ENCODE measurements around the gene WFDC1.
"Not testable (repeated sequence)": the region's sequence is repeated elsewhere in the genome, so short reads cannot be mapped to it uniquely, and the experiment has no call there.

The WFDC1 gene

DNA sequence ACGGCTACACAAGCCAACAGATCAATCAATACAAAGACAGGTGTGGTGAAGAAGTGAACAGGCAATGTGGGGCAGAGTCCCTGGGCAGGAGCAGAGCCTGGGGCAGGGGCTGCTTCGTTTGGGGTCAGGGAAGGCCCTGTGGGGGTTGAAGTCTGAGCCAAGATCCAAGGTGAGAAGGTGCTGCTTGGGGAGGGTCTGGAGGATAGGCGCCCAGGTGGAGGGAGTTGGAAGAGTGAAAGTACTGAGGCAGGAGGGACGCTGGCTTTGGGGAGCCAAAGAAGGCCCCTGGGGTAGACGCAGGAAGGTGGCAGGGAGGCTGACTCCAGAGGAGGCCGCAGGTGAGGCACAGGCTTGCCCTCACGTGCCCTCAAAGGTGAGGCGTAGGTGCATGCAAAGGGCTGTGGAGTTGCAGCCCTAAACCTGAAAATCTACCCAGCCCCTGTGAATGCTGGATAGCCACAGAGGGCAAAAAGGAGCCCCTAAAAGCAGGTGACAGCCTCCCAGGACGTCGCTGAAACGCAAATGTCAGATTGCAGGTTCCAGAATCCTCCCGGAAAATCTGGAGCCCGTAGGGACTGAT lies 33.3 kb downstream of the WFDC1 start:
- DNase-seq (ENCODE audit: low spot score) = no peak

DNA sequence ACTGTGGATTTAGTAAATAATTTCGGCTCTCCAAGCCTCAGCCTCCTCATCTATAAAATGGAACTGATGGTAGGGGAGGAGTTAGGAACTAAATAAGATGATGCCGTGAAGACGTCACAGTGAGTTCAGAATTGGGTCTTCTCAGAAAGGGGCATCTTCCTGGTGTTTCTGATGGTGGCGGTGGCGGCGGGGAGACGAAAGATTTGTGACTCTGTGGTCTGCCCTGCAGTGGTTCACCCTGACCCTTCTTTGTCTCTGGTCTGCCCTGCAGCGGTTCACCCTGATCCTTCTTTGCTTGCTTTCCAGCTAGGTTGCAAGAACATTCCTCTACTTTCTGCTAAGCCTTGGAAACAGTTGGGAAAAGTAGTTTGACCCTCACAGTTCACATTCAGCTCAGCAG lies 34.3 kb downstream of the WFDC1 start:
- no peak for DNase-seq (ENCODE audit: low spot score)

DNA sequence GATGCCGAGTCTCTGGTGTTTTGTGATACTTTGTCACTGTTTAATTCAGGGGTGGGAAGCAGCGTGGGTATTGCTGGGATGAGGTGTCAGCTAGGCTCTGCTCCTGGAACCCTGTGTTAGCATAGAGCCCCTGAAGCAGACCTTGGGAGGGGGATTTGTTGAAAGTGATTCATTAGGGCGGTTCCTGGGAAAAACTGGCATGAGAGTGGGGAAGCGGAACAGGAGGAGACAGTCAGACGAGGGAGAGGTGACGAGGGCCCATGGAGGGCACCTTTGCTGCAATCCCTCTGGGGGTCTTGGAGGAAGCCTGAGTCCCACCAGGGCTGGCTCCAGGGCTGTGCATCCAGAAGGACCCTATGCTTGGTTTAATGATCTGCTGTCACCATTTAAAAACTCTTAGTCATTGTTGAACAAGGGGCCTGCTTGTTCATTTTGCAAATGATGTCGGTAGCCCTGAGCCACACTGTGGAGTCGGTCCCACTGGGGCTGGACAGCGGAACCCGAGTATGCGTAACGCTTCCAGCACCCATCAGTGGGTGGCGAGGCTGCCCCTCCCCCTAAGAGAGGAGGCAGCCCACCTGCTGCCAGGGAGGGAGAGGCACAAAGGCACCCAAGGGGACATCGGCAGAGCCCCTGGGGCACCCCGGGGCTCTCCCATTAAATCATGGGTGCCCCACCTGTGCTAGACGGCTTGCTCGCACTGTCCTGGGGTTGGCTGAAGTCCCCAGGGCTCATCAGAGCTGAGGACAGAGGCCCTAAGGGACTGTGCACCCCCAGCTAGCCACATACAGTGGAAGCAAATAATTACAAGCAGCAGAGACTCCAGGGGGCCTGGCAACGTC lies 35.4 kb downstream of the WFDC1 start:
- no peak for DNase-seq (ENCODE audit: low spot score)

DNA sequence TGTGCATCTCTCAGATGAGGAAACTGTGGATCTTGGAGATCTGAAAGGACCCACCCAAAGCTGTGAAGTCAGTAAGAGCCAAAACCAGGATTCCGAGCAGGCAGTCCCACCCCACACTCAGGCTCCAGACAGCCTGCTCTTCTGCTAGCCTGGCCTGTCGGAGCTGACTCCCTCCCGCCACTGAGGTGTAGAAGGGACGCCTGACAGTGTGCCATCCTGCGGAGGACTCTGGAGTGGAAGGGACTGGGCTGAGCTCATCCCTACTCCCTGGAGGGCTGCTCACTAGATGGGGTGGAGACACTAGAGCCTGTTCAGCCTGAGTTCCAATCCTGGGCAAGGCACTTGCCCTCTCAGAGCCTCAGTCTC lies 36.0 kb downstream of the WFDC1 start:
- DNase-seq (ENCODE audit: low spot score) = no peak

DNA sequence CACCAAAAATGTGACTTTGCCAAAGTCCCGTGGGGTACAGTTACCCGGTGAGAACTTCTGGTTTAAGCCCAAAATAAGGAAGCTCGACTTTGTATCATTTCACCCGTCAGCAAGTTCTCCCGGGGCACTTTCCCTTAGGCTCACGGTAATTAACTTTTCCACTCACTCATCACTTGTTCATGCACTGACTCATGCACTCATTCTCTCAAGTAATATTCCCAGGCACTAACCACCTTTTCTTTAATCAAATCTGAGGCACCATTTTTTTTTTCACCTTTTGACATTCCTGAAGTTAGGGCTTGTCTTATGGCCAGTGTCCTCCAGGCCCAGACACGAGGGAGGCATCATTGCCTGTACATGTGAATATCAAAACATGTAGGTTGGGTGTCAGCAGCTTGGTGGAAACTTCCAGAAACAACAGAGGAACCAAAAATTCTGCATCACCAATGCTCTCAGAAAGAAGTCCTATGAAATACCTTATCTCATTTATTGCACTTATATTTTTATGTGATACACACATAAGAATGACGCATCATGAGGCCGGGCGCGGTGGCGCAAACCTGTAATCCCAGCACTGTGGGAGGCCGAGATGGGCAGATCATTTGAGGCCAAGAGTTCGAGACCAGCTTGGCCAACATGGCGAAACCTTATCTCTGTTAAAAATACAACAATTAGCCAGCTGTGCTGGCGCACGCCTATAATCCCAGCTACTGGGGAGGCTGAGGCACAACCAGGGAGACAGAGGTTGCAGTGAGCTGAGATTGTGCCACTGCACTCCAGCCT lies 37.5 kb downstream of the WFDC1 start:
- no peak for DNase-seq (ENCODE audit: low spot score)

DNA sequence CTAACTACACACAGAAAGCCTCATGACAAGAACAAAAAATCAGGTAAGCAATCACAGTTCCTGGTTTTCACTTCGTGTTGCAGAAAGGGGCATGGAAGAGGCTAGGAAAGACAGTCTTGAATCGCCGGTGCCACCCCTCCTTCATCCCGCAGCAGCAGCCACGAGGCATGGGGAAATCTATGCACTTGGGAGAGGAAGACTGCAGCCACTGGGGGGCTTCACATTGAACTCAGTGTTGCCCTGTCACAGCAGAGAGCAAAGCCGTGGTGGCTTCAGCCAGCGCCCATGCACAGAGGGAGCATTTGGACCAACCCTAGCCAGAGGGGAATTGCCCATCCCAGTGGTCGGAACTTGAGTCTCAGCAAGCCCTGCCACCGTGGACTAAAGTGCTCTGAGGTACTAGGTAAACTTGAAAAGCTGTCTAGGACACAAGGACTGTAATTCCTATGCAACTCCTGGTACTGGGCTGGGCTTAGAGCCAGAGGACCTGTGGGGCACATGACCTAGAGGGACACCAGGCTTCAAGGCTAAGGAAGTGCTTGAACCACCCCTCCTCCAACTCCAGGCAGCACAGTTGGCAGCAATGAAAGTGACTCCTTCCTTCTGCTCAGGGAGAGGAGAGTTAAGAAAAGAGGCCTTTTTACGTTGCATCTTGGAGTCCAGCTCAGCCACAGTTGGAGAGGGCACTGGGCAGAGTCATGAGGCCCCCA lies 38.5 kb downstream of the WFDC1 start:
- DNase-seq (ENCODE audit: low spot score) = peak; percentile 25

DNA sequence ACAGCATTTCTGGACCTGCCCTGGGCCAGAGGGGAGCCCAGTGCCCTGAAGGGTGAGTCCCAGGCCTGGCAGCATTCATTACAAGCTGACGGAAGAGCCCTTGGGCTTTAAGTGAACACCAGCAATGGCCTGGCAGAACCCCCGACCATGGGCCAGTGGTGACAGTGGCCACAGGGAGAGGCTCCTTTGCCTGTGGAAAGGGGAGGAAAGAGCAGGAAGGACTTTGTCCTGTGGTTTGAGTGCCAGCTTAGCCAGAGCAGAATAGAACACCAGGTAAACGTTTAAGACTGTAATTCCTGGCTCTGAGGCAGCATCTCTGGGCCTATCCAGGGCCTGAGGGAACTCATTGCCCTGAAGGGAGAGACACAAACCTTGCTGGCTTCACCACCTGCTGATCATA lies 39.4 kb downstream of the WFDC1 start:
- no peak for DNase-seq (ENCODE audit: low spot score)

DNA sequence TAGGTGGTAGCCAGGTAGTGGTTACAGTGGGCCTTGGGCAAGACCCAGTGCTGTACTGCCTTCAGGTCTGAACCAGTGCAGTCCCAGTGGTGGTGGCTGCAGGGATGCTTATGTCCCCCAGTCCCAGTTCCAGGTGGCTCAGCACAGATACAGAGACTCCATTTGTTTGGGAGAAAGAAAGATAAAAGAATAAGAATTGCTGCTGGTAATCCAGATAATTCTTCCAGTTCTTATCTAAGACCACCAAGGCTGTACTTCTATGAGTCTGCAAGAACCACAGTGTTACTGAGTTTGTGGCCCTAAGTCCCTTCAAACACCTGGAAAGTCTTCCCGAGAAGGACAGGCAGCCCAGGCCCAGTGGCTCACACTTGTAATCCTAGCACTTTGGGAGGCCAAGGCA lies 39.8 kb downstream of the WFDC1 start:
- no peak for DNase-seq (ENCODE audit: low spot score)

DNA sequence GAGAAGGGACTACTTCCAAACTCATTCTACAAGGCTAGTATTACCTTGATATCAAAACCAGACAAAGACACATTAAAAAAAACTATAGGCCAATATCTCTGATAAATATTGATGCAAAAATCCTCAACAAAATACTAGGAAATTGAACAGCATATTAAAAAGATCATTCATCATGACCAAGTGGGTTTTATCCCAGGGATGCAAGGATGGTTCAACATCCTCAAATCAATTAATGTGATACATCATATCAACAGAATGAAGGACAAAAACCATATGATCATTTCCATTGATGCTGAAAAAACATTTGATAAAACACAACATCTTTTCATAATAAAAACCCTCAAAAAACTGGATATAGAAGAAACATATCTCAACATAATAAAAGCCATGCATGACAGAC lies 42.6 kb downstream of the WFDC1 start:
- not testable (repeated sequence) for DNase-seq (ENCODE audit: low spot score)

DNA sequence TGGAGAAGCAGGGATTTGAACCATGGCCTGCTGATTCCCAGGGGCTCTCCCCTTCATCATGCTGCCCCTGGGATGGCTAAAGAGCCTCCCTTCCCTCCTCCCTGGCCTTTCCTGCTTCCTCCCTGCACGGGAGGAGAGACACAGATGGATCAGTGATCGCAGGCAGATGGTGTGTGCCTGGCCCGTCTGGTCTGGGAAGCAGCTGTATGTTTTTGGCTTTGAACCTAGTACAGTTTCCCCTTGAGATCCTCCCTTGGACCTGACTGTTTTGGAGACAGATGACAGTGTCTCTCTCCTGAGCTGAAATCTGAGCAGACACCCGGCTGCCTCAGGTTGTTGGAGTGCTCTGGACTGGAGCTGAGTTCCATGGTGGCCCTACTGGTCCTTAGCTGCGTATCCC lies 44.6 kb downstream of the WFDC1 start:
- no peak for DNase-seq (ENCODE audit: low spot score)

DNA sequence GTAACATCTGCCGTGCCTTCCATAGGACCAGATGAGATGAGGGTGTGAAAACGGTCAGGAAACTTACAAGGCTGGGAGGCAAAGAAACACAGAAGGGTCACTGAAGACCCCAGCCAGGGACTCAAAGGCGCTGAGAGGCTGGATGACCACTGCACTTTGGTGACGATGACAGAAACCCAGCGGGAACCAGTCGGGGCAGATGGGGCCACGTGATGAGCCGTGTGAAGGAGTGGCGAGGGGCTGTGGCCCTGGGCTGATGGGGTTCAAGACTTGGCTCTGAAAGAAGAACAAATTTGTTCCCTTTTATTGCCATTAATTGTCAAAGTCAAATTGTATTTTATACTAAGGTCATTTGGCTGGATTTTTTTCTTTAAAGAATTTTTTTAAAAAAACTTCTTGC lies 45.1 kb downstream of the WFDC1 start:
- DNase-seq (ENCODE audit: low spot score) = no peak

DNA sequence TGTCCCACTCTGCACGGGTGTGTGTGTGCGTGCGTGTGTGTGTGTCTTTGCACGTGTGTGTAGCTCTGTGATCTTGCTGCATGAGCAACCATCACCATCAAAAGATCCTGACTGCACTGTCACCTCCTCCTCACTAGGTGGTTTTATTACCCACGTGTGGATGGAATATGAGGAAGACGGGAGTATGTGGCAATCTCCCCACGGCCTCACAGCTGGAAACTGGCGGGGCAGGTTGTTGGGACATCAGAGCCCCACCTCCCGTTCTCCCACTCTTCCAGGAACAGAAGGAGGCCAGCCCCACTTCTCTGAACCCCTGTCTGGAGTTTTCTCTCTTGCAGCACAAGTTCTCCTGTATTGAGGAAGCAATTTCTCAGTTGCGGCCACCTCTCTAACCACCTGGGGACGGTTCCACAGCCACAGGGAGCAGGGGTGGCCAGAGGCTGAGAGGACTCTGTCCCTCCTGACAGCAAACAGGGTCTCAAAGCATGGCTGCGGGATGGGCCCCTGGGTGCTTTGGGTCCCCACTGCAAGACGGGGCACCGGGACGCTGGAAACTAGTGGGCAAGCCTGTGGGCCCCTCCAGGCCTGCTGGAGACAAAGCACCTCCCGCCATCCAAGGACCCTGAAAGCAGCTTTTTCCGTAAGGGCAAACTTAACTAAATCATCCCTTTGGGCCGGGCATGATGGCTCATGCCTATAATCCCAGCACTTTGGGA lies 45.8 kb downstream of the WFDC1 start:
- DNase-seq (ENCODE audit: low spot score) = no peak

DNA sequence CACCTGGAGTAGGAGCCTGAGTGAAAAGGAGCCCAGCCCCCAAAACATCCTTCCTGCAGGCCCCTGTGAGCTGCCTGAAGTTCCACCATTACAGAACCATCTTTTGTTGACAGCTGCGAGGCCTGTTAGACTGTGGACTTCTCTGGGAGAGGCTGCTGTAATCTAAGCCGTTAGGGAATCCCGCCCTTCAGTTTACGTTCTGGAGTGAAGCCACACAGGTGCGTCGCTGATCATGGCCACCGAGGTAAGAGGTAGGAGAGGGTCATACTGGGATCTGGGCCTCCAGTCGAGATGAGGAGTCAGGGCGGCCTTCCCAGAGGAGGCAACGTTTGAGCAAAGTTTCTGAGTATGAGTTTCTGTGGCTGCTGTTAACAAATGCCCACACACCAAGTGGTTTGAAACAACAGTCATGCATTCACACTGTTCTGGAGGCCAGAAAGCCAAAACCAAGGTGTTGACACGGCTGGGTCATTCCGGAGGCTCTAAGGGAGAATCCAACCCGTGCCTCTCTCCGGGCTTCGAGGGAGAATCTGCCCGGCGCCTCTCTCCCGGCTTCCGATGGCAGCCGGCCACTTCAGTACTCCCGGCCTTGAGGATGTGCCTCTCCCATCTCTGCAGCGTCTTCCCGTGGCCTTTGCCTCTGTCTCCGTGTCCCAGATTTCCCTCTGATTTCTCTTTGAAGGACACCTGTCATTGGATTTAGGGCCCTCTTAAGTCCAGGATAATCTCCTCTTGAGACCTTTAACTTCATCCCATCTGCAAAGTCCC lies 47.0 kb downstream of the WFDC1 start:
- no peak for DNase-seq (ENCODE audit: low spot score)

DNA sequence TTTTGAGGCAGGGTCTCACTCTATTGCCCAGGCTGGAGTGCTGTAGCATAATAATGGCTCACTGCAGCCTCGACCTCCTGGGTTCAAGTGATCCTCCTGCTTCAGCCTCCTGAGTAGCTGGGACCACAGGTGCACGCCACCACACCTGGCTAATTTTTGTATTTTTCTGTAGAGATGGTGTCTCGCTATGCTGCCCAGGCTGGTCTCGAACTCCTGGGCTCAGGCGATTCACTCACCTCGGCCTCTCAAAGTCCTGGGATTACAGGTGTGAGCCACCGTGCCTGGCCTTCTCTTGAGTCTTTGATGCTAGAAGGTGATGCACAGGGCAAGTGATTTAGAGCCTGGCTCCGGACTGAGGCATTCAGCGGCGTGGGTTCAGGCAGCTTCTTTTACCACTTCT lies 49.1 kb downstream of the WFDC1 start:
- not testable (repeated sequence) for DNase-seq (ENCODE audit: low spot score)

DNA sequence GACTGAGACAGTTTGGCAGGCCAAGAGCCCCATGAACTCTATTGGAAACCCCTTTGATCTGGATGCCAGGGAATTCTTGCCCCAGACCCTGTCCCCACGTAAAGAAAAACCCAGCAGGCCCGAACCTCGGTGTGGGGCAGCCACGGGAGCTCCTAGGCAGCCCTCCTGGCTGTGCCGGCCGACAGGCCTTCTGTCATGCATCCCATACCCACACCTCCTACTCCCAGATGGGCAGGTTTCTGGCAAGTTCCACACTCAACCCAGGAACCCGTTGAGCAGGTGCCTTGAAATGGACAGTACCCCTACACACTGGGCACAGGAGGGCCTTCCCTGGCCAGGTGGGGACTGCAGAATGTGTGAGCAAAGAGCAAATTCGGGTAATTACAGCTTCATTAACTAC lies 50.1 kb downstream of the WFDC1 start:
- DNase-seq (ENCODE audit: low spot score) = no peak

DNA sequence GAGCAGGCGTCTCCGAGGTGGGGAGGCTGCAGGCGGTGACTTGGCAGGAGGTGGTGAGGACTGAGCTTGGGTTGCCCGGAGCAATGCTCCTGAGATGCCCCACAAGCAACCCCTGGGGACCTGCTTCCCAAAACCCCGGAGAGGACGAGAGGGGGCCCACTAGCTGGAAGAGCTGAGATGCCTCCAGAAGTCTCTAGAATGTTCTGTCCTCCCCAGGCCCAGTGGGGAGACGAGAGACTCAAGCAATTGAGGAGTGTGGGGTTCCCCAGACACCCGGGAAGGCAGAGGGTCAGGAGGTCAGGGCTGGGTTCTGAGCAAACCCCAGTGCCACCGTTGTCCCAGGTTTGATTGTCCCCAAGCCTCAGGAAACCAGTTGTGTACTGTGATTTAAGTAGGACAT lies 52.5 kb downstream of the WFDC1 start:
- no peak for DNase-seq (ENCODE audit: low spot score)

DNA sequence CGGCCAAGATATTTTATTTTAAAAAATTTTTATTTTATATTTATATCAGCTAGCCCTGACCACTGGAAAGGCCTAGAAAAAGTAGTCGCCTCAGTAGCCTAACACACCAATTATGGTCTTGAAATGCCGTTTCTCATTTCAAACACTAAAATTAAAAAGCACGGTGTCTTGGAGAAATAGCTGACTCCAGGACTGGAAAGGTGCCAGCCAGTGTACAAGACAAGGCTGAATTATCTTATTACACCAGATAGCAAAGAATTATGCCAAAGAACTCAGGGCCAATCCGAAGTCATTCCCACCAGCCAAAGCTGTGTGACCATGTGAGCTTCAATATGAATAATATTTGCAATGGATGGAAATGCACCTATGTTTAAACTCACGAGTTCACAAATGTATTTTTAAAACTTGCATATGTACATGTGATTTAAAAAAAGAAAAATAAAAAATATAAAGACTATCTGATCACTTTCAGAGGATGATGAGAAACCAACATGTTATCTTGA lies 53.8 kb downstream of the WFDC1 start:
- no peak for DNase-seq (ENCODE audit: low spot score)

DNA sequence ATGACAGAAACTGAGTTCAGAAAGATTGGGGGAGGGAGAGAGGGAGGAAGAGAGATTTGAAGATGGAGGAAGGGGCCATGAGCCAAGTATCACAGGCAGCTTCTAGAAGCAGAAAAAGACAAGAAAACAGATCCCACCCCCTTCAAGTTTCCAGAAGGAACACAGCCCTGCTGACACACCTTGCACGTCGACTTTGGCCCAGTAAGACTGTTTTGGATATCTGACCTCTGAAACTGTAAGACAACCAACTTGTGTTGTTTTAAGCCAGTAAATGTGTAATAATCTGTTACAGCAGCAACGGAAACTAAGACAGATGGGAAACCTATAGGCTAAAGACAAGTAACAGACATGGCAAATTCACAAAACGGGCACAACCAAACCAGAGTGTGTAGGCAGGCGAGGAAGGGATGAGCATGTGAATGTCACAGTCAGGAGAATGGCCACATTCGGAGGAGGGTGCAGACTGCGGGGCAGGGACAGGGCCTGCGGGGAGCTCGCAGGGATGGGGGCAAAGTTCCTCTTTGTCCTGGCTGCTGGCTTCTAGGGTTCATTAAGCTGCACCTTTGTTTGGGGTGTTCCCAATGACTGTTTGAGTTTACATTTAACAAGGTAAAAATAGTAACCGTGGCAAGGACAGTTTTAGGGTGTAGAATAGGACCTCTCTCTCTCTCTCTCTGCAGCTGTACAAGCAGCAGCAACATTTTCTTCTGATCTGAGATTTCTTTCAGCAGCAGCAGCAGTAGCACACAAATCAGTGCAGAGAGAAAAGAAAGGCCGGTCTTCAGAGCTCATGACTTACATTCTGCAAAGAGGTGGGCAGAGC lies 55.4 kb downstream of the WFDC1 start:
- DNase-seq (ENCODE audit: low spot score) = no peak

DNA sequence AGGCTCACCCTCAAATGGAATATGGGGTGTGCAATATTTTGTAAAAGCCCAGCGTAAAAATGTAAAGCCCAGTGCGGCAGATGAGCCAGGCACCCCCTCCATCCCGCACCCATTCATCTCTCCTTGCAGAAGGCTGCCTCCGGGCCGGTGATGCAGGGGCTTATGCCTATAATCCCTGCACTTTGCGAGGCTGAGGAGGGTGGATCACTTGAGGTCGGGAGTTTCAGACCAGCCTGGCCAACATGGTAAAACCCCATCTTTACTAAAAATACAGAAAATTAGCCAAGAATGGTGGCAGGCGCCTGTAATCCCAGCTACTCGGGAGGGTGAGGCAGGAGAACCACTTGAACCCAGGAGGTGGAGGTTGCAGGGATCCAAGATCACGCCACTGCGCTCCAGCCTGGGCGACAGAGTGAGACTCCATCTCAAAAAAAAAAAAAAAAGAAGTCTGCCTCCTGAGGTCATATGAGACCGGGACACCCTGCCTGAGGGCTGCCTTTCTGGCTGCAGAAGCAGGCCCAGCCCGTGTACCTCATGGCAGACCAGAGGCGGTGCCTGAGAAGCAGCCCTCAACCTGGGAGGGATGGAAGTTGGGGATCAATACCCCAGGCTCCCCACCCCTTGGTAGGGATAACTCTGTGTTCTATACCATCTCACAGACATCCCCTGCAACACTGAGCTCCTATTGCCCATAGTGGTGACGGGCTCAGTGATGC lies 56.2 kb downstream of the WFDC1 start:
- no peak for DNase-seq (ENCODE audit: low spot score)
